ENCODE data around the gene PRPSAP1. TPM values are rescaled to one million over a fixed set of nuclear protein-coding genes. Genes with fewer than 3 reads are reported as not detected.
"Not testable (repeated sequence)": the region's sequence is repeated elsewhere in the genome, so short reads cannot be mapped to it uniquely, and the experiment has no call there.

Gene PRPSAP1
- total RNA-seq, 4 donors from 2014 or later: 10.2 to 23.4 (median 15.9) TPM

- ATAC-seq (no peak), DNase-seq (no peak)
- no peak overlapping the region for H3K4me3 ChIP-seq
- H3K4me1 ChIP-seq: peaks cover 6 to 13% of the 10 kb centered on the region in 2 donors
- H3K27ac ChIP-seq: no peak overlapping the region
- no peaks in the 10 kb centered on the region for H3K9me3 ChIP-seq
- H3K36me3 ChIP-seq: peaks cover 0 to 11% of the 10 kb centered on the region in 2 donors
- no peaks in the 10 kb centered on the region for H3K27me3 ChIP-seq
- in situ Hi-C loops (cut with MboI; ENCODE audit: low sequenced_read_pairs in 4 of 4): no loop called here
- intact Hi-C loops (cut with DNase I; ENCODE audit: low total_unique reads): no loop called here
- TF ChIP-seq, protein P1, sequence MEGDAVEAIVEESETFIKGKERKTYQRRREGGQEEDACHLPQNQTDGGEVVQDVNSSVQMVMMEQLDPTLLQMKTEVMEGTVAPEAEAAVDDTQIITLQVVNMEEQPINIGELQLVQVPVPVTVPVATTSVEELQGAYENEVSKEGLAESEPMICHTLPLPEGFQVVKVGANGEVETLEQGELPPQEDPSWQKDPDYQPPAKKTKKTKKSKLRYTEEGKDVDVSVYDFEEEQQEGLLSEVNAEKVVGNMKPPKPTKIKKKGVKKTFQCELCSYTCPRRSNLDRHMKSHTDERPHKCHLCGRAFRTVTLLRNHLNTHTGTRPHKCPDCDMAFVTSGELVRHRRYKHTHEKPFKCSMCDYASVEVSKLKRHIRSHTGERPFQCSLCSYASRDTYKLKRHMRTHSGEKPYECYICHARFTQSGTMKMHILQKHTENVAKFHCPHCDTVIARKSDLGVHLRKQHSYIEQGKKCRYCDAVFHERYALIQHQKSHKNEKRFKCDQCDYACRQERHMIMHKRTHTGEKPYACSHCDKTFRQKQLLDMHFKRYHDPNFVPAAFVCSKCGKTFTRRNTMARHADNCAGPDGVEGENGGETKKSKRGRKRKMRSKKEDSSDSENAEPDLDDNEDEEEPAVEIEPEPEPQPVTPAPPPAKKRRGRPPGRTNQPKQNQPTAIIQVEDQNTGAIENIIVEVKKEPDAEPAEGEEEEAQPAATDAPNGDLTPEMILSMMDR (IDR thresholded peaks at IDR 0.05 in 4 of 5, conservative IDR thresholded peaks at IDR 0.05 in 1 of 5): no peak
- no peak for TF ChIP-seq POLR2A (IDR thresholded peaks at IDR 0.05)
Observed at GRCh38 chr17:76351526-76352071, 2.1 kb downstream of the PRPSAP1 start.

DNA sequence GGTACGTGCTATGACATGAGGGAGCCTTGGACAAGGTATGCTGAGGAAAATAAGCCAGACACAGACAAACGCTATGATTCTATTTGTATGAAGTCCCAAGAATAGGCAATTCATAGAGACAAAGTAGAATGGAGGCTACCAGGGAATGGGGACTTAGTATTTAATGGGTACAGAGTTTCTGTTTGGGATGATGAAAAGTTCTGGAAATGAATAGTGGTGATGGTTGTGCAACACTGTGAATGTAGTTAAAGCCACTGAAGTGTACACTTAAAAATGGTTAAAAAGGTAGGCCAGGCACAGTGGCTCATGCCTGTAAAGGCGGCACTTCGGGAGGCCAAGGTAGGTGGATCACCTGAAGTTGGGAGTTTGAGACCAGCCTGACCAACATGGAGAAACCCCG lies 3.3 kb downstream of the PRPSAP1 start:
- ATAC-seq (no peak), DNase-seq (no peak)
- Histone ChIP-seq H3K36me3 (peaks cover 0 to 22% of the 10 kb centered on the region in 2 donors), H3K9me3 (no peaks in the 10 kb centered on the region), H3K4me1 (peaks cover 6 to 13% of the 10 kb centered on the region in 2 donors), H3K27me3 (no peaks in the 10 kb centered on the region), H3K27ac (no peak overlapping the region), H3K4me3 (no peak overlapping the region)
- intact Hi-C loops (cut with DNase I; ENCODE audit: low total_unique reads) (no loop called here), in situ Hi-C loops (cut with MboI; ENCODE audit: low sequenced_read_pairs in 4 of 4) (no loop called here)
- TF ChIP-seq POLR2A (IDR thresholded peaks at IDR 0.05): no peak

GRCh38 chr17:76346936-76347335 lies 6.8 kb downstream of the PRPSAP1 start:
- peaks cover 0 to 42% of the 10 kb centered on the region in 2 donors for H3K36me3 ChIP-seq
- ATAC-seq; DNase-seq; H3K27ac ChIP-seq; H3K4me3 ChIP-seq; H3K9me3 ChIP-seq; H3K27me3 ChIP-seq; in situ Hi-C loops (cut with MboI; ENCODE audit: low sequenced_read_pairs in 4 of 4); intact Hi-C loops (cut with DNase I; ENCODE audit: low total_unique reads); H3K4me1 ChIP-seq: not testable (repeated sequence)

DNA sequence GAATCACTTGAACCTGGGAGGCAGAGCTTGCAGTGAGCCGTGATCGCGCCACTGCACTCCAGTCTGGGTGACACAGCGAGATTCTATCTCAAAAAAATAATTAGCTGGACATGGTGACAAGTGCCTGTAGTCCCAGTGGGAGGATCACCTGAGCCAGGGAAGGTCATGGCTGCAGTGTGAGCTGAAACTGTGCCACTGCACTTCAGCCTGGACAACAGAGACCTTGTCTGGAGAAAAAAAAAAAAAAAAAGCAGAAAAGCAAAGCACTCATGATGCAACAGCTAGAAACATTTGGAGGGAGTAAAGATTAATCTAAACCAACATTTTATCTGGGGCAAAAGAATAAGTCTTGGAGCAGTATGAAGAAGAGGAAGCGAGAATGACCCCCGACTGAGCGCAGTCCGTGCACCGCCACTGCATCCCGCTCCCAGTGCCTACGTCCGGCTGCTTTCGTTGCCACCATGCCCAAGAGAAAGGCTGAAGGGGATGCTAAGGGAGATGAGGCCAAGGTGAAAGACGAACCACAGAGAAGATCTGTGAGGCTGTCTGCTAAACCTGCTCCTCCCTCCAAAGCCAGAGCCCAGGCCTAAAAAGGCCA lies 8.2 kb downstream of the PRPSAP1 start:
- H3K36me3 ChIP-seq: peaks cover 0 to 42% of the 10 kb centered on the region in 2 donors
- TF ChIP-seq POLR2A (IDR thresholded peaks at IDR 0.05): no peak
- TF ChIP-seq, protein P1 (IDR thresholded peaks at IDR 0.05 in 4 of 5, conservative IDR thresholded peaks at IDR 0.05 in 1 of 5): no peak
- intact Hi-C loops (cut with DNase I; ENCODE audit: low total_unique reads): no loop called here

GRCh38 chr17:76343106-76343505 lies 10.6 kb downstream of the PRPSAP1 start:
- H3K9me3 ChIP-seq: no peaks in the 10 kb centered on the region
- H3K4me1 ChIP-seq: no peaks in the 10 kb centered on the region
- intact Hi-C loops (cut with DNase I; ENCODE audit: low total_unique reads) (no loop called here), in situ Hi-C loops (cut with MboI; ENCODE audit: low sequenced_read_pairs in 4 of 4) (no loop called here)
- no peak overlapping the region for H3K27ac ChIP-seq
- TF ChIP-seq, protein P1 (IDR thresholded peaks at IDR 0.05 in 4 of 5, conservative IDR thresholded peaks at IDR 0.05 in 1 of 5): no peak
- no peak for TF ChIP-seq POLR2A (IDR thresholded peaks at IDR 0.05)
- DNase-seq (no peak), ATAC-seq (no peak)
- H3K4me3 ChIP-seq: no peak overlapping the region
- peaks cover 0 to 42% of the 10 kb centered on the region in 2 donors for H3K36me3 ChIP-seq
- H3K27me3 ChIP-seq: no peaks in the 10 kb centered on the region

More for the DNA sequence above, 8.2 kb downstream of the PRPSAP1 start:
- H3K27me3 ChIP-seq: no peaks in the 10 kb centered on the region
- no peak overlapping the region for H3K4me3 ChIP-seq
- in situ Hi-C loops (cut with MboI; ENCODE audit: low sequenced_read_pairs in 4 of 4): no loop called here
- H3K4me1 ChIP-seq: no peaks in the 10 kb centered on the region
- no peak overlapping the region for H3K27ac ChIP-seq
- DNase-seq: no peak
- no peaks in the 10 kb centered on the region for H3K9me3 ChIP-seq
- no peak for ATAC-seq
